Activated effector memory CD4-positive, alpha-beta T cell treated with Interleukin-2 at 50 U/mL for 16 hours (primary cell): ENCODE results near the gene FAXC.
A peak's percentile ranks its signal among the peaks of the same experiment; 100 is the strongest.
"Not testable (repeated sequence)": the region's sequence is repeated elsewhere in the genome, so short reads cannot be mapped to it uniquely, and the experiment has no call there.

Experiments
- DNase-seq: peaks from one replicate; pipeline ENCODE4 v3.0.0-alpha.2; 2020

Gene FAXC

GRCh38 chr6:99338188-99338587, 11.3 kb downstream of the FAXC start:
- no peak for DNase-seq

- not testable (repeated sequence) for DNase-seq
Observed at GRCh38 chr6:99335298-99335697, 14.2 kb downstream of the FAXC start.

- no peak for DNase-seq
Observed at GRCh38 chr6:99334526-99335127, 14.8 kb downstream of the FAXC start.

GRCh38 chr6:99333068-99333467, 16.4 kb downstream of the FAXC start:
- no peak for DNase-seq

- DNase-seq = no peak
Observed at GRCh38 chr6:99331531-99331930, 17.9 kb downstream of the FAXC start.

GRCh38 chr6:99330159-99330558, 19.3 kb downstream of the FAXC start:
- peak; percentile 8 for DNase-seq

GRCh38 chr6:99324996-99325395, 24.5 kb downstream of the FAXC start:
- no peak for DNase-seq

GRCh38 chr6:99318566-99318965, 30.9 kb downstream of the FAXC start:
- DNase-seq = no peak

- no peak for DNase-seq
Observed at GRCh38 chr6:99312354-99312753, 37.1 kb downstream of the FAXC start.

GRCh38 chr6:99310553-99310952, 38.9 kb downstream of the FAXC start:
- DNase-seq = no peak

GRCh38 chr6:99309557-99309956, 39.9 kb downstream of the FAXC start:
- no peak for DNase-seq

GRCh38 chr6:99308788-99309187, 40.7 kb downstream of the FAXC start:
- no peak for DNase-seq

- no peak for DNase-seq
Observed at GRCh38 chr6:99307295-99307907, 42.1 kb downstream of the FAXC start.

GRCh38 chr6:99306341-99306740, 43.1 kb downstream of the FAXC start:
- no peak for DNase-seq

GRCh38 chr6:99305021-99305554, 44.4 kb downstream of the FAXC start:
- no peak for DNase-seq

GRCh38 chr6:99297415-99297814, 52.1 kb downstream of the FAXC start:
- no peak for DNase-seq

- no peak for DNase-seq
Observed at GRCh38 chr6:99297006-99297405, 52.5 kb downstream of the FAXC start.

GRCh38 chr6:99296261-99296660, 53.2 kb downstream of the FAXC start:
- DNase-seq = no peak

- no peak for DNase-seq
Observed at GRCh38 chr6:99295276-99295675, 54.2 kb downstream of the FAXC start.

- DNase-seq = no peak
Observed at GRCh38 chr6:99294786-99295185, 54.7 kb downstream of the FAXC start.

GRCh38 chr6:99289701-99290100, 59.8 kb downstream of the FAXC start:
- no peak for DNase-seq

GRCh38 chr6:99288668-99289067, 60.8 kb downstream of the FAXC start:
- DNase-seq = no peak

GRCh38 chr6:99287523-99287922, 62.0 kb downstream of the FAXC start:
- DNase-seq = no peak

GRCh38 chr6:99285881-99286280, 63.6 kb downstream of the FAXC start:
- DNase-seq = no peak
